ENCODE results near the gene KCNA10. TPM values are rescaled to one million over a fixed set of nuclear protein-coding genes. Genes with fewer than 3 reads are reported as not detected.

Gene KCNA10
- total and polyA plus RNA-seq, 9 donors: not detected

GRCh38 chr1:110477041-110477440 is 41.9 kb downstream of the KCNA10 start:
- intact Hi-C loops (cut with DNase I): no loop called here
- TF ChIP-seq POLR2A (IDR thresholded peaks at IDR 0.05): no peak
- H3K4me1 ChIP-seq (ENCODE audit: insufficient read depth): no peaks in the 10 kb centered on the region
- no peak overlapping the region for H3K27ac ChIP-seq
- no peaks in the 10 kb centered on the region for H3K27me3 ChIP-seq
- WGBS, 3 donors: 71 to 78% (median 73%) methylated on average over 2 of the region's 2 CpGs
- DNase-seq: no peak
- H3K36me3 ChIP-seq: no peaks in the 10 kb centered on the region
- H3K9me3 ChIP-seq: no peaks in the 10 kb centered on the region
- no peak overlapping the region for H3K4me3 ChIP-seq

GRCh38 chr1:110476028-110476765 is 42.8 kb downstream of the KCNA10 start:
- Histone ChIP-seq H3K4me3 (no peak overlapping the region), H3K36me3 (no peaks in the 10 kb centered on the region), H3K4me1 (ENCODE audit: insufficient read depth) (no peaks in the 10 kb centered on the region), H3K27ac (no peak overlapping the region), H3K9me3 (no peaks in the 10 kb centered on the region), H3K27me3 (no peaks in the 10 kb centered on the region)
- no peak for TF ChIP-seq CTCF (IDR thresholded peaks at IDR 0.05)
- no peak for TF ChIP-seq POLR2A (IDR thresholded peaks at IDR 0.05)
- no peak for TF ChIP-seq EP300 (IDR thresholded peaks at IDR 0.05)
- DNase-seq: no peak
- 54 to 59% (median 56%) methylated on average over 10 of the region's 10 CpGs for WGBS, 3 donors
- intact Hi-C loops (cut with DNase I): no loop called here

- Histone ChIP-seq H3K27me3 (no peaks in the 10 kb centered on the region), H3K4me1 (ENCODE audit: insufficient read depth) (no peaks in the 10 kb centered on the region), H3K4me3 (no peak overlapping the region), H3K27ac (no peak overlapping the region), H3K36me3 (no peaks in the 10 kb centered on the region), H3K9me3 (no peaks in the 10 kb centered on the region)
- no peak for DNase-seq
- intact Hi-C loops (cut with DNase I): no loop called here
- 92 to 95% (median 93%) methylated on average over 5 of the region's 5 CpGs for WGBS, 3 donors
- TF ChIP-seq POLR2A (IDR thresholded peaks at IDR 0.05) (no peak), CTCF (IDR thresholded peaks at IDR 0.05) (no peak), EP300 (IDR thresholded peaks at IDR 0.05) (no peak)
Measured at GRCh38 chr1:110475362-110476027, 43.5 kb downstream of the KCNA10 start.

- intact Hi-C loops (cut with DNase I): no loop called here
- Histone ChIP-seq H3K4me3 (no peak overlapping the region), H3K36me3 (no peaks in the 10 kb centered on the region), H3K9me3 (no peaks in the 10 kb centered on the region), H3K27ac (no peak overlapping the region), H3K27me3 (no peaks in the 10 kb centered on the region), H3K4me1 (ENCODE audit: insufficient read depth) (no peaks in the 10 kb centered on the region)
- TF ChIP-seq CTCF (IDR thresholded peaks at IDR 0.05) (no peak), EP300 (IDR thresholded peaks at IDR 0.05) (no peak), POLR2A (IDR thresholded peaks at IDR 0.05) (no peak)
- no peak for DNase-seq
- WGBS, 3 donors: 78 to 84% (median 83%) methylated on average over 6 of the region's 6 CpGs
Measured at GRCh38 chr1:110474444-110474843, 44.5 kb downstream of the KCNA10 start.

- DNase-seq: no peak
- intact Hi-C loops (cut with DNase I): no loop called here
Measured at GRCh38 chr1:110472546-110472945, 46.4 kb downstream of the KCNA10 start.

More at GRCh38 chr1:110472546-110472945, 46.4 kb downstream of the KCNA10 start:
- H3K27me3 ChIP-seq: no peaks in the 10 kb centered on the region
- H3K4me1 ChIP-seq (ENCODE audit: insufficient read depth): no peaks in the 10 kb centered on the region
- no peak overlapping the region for H3K27ac ChIP-seq
- WGBS, 3 donors: 69 to 76% (median 72%) methylated on average over 10 of the region's 10 CpGs
- no peaks in the 10 kb centered on the region for H3K36me3 ChIP-seq
- no peak for TF ChIP-seq POLR2A (IDR thresholded peaks at IDR 0.05)
- no peak for TF ChIP-seq EP300 (IDR thresholded peaks at IDR 0.05)
- no peak for TF ChIP-seq CTCF (IDR thresholded peaks at IDR 0.05)
- H3K4me3 ChIP-seq: no peak overlapping the region
- H3K9me3 ChIP-seq: no peaks in the 10 kb centered on the region

Data from ovary (tissue), 9 donors.